Lower lobe of right lung (tissue), 2 donors: Measurements from ENCODE around the gene ELF1. TPM values are rescaled to one million over a fixed set of nuclear protein-coding genes. Genes with fewer than 3 reads are reported as not detected.

Experiments
- ATAC-seq, 2 donors: fragments of 200-7000 bp; cut with Tn5 transposase; one replicate each; pipeline ENCODE4 v1.9.1; 2020 to 2022; ENCODE audit warnings: mild to moderate bottlenecking in 2 of 2, moderate library complexity in 2 of 2
- DNase-seq: peaks from one replicate; pipeline ENCODE4 v3.0.0-alpha.2; 2020
- H3K27ac ChIP-seq: fragments of 200-600 bp; one replicate; pipeline ENCODE4 v1.8.0; 2022
- H3K27me3 ChIP-seq: fragments of 200-600 bp; one replicate; pipeline ENCODE4 v1.8.0; 2022; ENCODE audit warnings: low read depth
- H3K36me3 ChIP-seq: fragments of 200-600 bp; one replicate; pipeline ENCODE4 v1.8.0; 2022; ENCODE audit warnings: mild to moderate bottlenecking
- H3K4me1 ChIP-seq: fragments of 200-600 bp; one replicate; pipeline ENCODE4 v1.8.0; 2022
- H3K4me3 ChIP-seq: fragments of 200-600 bp; one replicate; pipeline ENCODE4 v1.8.0; 2022; ENCODE audit warnings: mild to moderate bottlenecking
- H3K9me3 ChIP-seq: fragments of 200-600 bp; one replicate; pipeline ENCODE4 v1.8.0; 2022
- CTCF ChIP-seq: fragments of 200-600 bp; IDR thresholded peaks from one replicate; pipeline ENCODE4 v1.8.0; 2022; ENCODE audit warnings: antibody characterized with exemption, mild to moderate bottlenecking
- intact Hi-C: fragments of 100-400 bp; cut with DNase I; formaldehyde crosslinking; loops from one replicate; pipeline ENCODE4 v1.11.0; 2022
- total RNA-seq: library from RNA; stranded (reverse); fragmentation: NEBNext Ultra II Directional; extraction: Animal tissue kit (Norgen Biotek cat#: 25700); gene quantifications from one replicate; pipeline ENCODE4 v1.2.1, GENCODE V29; 2021
- donor health status: DM: no; HTN: yes; CAD: no; lungs with severe emphysema.

ELF1 gene
- total RNA-seq, 1 donor from 2014 or later: 98.1 TPM

- Histone ChIP-seq H3K36me3 (no peaks in the 10 kb centered on the region), H3K9me3 (no peaks in the 10 kb centered on the region), H3K4me1 (peaks cover 77% of the 10 kb centered on the region), H3K4me3 (no peak overlapping the region), H3K27me3 (no peaks in the 10 kb centered on the region), H3K27ac (peak overlapping the region; percentile 21)
- DNase-seq (no peak), ATAC-seq (peak; percentile 49 to 78)
- TF ChIP-seq CTCF: no peak
- intact Hi-C loops: no loop called here
Measured at GRCh38 chr13:41008349-41008980, 10.7 kb downstream of the ELF1 start.

GRCh38 chr13:41007744-41008128 is 11.4 kb downstream of the ELF1 start:
- TF ChIP-seq CTCF: no peak
- ATAC-seq: peak; percentile 58 to 62
- DNase-seq: no peak
- Histone ChIP-seq H3K36me3 (no peaks in the 10 kb centered on the region), H3K9me3 (no peaks in the 10 kb centered on the region), H3K27me3 (no peaks in the 10 kb centered on the region), H3K4me1 (peaks cover 81% of the 10 kb centered on the region), H3K27ac (no peak overlapping the region), H3K4me3 (no peak overlapping the region)
- intact Hi-C loops: no loop called here

GRCh38 chr13:41006978-41007743 is 12.0 kb downstream of the ELF1 start:
- no peak for TF ChIP-seq CTCF
- intact Hi-C loops: no loop called here
- H3K27ac ChIP-seq: no peak overlapping the region
- DNase-seq: no peak
- no peaks in the 10 kb centered on the region for H3K9me3 ChIP-seq
- no peaks in the 10 kb centered on the region for H3K36me3 ChIP-seq
- H3K4me1 ChIP-seq: peaks cover 76% of the 10 kb centered on the region
- peak; percentile 48 to 62 for ATAC-seq
- no peak overlapping the region for H3K4me3 ChIP-seq
- H3K27me3 ChIP-seq: no peaks in the 10 kb centered on the region

- H3K27ac ChIP-seq: no peak overlapping the region
Measured at GRCh38 chr13:41006306-41006705, 12.8 kb downstream of the ELF1 start.

GRCh38 chr13:41005704-41006103 is 13.4 kb downstream of the ELF1 start:
- DNase-seq (no peak), ATAC-seq (no peak)
- no peaks in the 10 kb centered on the region for H3K9me3 ChIP-seq
- H3K27me3 ChIP-seq: no peaks in the 10 kb centered on the region
- no peak overlapping the region for H3K4me3 ChIP-seq
- no peaks in the 10 kb centered on the region for H3K36me3 ChIP-seq
- intact Hi-C loops: no loop called here
- H3K27ac ChIP-seq: peak overlapping the region; percentile 9
- TF ChIP-seq CTCF: no peak
- peaks cover 64% of the 10 kb centered on the region for H3K4me1 ChIP-seq

More at GRCh38 chr13:41006306-41006705, 12.8 kb downstream of the ELF1 start:
- H3K4me3 ChIP-seq: no peak overlapping the region
- no peaks in the 10 kb centered on the region for H3K9me3 ChIP-seq
- DNase-seq (no peak), ATAC-seq (no peak)
- H3K36me3 ChIP-seq: no peaks in the 10 kb centered on the region
- H3K4me1 ChIP-seq: peaks cover 70% of the 10 kb centered on the region
- H3K27me3 ChIP-seq: no peaks in the 10 kb centered on the region
- TF ChIP-seq CTCF: no peak
- intact Hi-C loops: no loop called here
